HG03066 (cell line): Measurements from ENCODE around the gene SALL4.
"Not testable (repeated sequence)": the region's sequence is repeated elsewhere in the genome, so short reads cannot be mapped to it uniquely, and the experiment has no call there.

ENCODE experiments used
- ATAC-seq: cut with Tn5 transposase; IDR thresholded peaks from one replicate; pipeline ENCODE4 v1.9.1; 2021; ENCODE audit warnings: low read depth; ENCODE audit not compliant: unreplicated experiment

SALL4 gene

GRCh38 chr20:51767867-51768758 is 34.2 kb downstream of the SALL4 start, which contains the start of gene ATP9A:
TSS of gene ATP9A (minus strand) at chr20:51768390. CDS start at chr20:51768369, 21 bp downstream.
- no peak for ATAC-seq

DNA sequence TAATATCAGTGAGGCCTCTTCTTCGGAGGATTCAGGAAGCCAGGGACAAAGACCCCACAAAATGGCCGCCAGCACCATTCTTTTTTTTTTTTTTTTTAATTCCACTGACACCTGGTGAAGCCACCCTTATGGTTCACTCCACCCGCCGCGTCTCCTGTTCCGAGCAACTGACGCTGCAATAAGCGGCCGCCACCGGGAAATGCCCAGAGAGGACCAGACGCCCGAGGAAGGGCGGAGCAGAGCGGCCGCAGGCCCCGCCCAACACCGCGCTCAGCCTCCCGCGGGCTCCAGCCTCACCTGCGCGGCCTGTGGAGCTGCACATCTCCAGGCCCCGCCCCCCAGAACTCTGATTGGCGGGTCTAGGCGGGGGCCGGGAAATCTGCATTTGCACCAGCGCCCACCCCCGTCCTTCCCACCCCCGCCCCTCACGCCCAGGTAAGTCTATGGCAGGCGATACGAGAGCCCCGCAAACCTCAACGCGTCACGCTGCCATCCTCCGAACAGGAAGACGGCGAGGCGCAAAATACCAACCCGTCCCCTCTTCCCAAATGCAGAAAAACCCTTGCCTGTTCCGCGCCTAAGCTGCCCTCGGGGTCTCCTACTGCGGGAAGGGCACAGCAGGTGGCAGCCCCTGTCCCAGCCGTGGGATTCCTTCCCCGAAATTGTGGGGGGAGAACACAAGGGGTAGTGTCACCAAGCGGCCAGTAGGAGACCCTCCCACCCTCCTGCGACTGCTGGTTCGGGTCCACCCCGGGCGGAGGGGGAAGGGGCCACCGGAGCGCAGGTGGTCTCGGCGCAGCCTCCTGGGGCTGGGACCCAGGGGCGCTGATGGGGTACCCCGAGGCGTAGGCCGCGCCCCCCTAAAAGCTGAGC is 35.1 kb downstream of the SALL4 start:
- no peak for ATAC-seq

DNA sequence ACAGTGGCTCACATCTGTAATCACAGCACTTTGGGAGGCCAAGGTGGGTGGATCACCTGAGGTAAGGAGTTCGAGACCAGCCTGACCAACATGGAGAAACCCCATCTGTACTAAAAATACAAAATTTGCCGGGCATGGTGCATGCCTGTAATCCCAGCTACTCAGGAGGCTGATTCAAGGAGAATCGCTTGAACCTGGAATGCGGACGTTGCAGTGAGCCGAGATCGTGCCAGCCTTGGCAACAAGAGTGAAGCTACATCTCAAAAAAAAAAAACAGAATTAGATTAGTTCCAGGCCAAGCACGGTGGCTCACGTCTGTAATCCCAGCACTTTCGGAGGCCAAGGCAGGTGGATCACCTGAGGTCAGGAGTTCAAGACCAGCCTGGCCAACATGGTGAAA is 36.9 kb downstream of the SALL4 start:
- not testable (repeated sequence) for ATAC-seq

- no peak for ATAC-seq
Observed at GRCh38 chr20:51763965-51764602, 38.2 kb downstream of the SALL4 start.

DNA sequence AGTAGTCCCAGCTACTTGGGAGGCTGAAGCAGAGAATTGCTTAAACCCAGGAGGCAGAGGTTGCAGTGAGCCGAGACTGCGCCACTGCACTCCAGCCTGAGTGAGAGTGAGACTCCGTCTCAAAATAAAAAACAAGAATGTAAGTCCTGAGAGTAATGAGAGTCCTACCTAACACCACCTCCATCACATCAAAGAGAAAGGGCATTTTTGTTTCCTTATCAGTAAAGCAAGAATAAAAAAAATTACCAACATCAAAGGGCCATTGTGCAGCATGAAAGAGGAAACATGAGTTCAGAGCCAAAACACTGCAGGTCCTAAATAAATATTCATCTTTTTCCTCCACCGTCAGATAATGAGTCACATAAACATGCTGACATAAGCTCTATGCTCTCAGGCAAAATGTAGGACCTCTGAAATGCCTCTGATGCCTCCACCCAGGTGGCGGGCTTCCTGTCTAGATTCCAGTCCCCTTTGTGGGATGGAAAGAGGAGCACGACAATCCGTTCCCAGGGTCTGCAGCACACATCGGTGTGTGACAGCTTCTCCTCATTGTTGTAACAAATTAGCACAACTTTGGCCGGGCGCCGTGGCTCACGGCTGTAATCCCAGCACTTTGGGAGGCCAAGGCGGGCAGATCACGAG is 41.3 kb downstream of the SALL4 start:
- no peak for ATAC-seq

DNA sequence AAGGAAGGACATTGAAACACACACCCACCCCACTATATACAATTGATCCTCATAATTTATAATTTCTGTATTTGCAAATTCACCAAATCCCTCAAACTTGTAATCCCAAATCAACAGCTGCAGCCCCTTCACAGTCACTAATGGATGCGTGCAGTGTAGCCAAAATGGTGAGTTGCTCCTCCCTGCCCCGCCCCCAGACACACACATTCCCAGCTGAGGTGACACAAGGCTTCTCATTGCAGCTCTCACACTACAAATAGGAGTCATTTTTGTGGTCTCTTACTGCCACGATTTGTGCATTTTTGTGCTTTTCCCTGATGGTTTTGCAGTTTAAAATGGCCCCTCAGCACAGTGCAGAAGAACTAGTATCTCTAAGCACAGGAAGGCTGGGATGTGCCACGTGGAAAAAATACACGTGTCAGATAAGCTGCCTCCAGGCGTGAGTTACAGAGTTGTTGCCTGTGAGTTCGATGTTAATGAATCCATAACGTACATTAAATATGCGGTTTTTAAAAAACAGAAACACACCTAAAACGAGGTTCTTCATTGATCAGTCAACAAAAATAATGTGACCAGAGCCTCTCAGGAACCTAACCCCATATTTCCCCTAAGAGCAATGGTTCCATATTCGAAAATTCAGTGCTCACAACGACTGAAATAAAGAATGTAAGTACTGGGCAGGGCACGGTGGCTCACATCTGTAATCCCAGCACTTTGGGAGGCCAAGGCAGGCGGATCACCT is 42.4 kb downstream of the SALL4 start:
- no peak for ATAC-seq

DNA sequence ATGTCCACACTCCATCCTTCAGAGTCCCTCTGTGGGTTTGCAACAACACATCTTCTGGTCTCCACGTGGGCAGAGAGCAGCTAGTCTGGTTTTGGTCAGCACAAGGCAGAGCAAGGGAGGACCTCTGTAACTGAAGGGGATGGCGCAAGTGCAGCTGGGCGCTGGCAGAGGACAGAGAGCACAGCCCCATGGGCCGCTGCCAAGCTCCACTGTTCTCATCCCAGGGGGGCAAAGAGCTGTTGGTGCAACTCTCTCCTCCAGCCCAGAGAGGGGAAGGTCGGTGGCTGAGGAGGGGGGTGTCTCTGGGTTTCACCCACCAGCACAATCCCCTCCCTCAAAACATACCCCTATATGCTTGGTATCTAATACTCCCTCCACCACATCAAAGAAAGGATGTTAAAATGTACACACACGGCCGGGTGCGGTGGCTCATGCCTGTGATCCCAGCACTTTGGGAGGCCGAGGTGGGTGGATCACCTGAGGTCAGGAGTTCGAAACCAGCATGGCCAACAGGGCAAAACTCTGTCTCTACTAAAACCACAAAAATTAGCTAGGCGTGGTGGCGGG is 43.3 kb downstream of the SALL4 start:
- ATAC-seq: no peak

DNA sequence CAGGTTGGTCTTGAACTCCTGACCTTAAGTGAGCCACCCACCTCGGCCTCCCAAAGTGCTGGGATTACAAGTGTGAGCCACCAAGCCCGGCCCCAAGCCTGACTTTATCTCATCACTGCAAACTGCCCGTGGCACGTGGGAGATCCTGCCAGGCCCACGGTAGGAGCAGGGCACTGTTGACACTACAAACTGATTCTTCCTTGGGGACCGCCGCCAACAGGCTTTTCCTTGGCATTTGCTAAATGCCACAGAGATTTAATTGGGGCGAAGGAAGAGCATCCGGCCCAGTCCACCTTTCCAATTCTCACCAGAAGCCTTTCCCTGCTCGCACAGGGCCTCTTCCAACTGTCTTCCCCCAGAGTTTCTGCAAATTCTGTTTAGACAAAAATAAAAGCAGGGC is 45.1 kb downstream of the SALL4 start:
- ATAC-seq: no peak

DNA sequence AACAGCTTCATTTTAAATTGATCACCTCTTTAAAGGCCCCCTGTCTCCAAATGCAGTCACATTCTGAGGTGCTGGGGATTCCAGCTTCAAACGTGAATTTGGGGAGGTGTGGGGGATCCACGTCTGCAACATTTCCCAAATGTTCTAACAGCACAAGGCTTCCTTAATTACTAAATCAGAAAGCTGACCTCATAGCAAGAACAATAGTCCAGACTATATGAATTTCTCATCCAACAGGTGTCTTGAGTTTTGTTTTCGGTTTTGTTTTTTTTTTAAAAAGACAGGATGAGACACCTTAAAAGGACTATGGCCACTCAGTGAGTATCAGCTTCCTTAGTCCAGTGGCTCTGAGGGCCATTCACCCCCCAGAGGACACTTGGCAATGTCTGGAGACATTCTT is 45.7 kb downstream of the SALL4 start:
- ATAC-seq: no peak

DNA sequence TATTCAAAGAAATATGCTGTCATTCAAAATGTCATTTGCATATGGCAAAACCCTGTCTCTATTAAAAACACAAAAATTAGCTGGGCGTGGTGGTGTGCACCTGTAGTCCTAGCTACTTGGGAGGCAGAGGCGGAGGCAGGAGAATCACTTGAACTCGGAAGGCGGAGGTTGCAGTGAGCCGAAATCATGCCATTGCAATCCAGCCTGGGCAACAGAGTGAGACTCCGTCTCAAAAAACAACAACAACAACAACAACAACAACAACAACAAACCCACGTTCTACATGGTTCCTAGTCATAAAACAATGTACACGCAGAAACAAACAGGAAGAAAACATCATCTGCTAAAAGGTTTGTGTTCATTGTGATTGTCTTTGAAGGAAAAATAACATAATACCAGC is 49.1 kb downstream of the SALL4 start:
- ATAC-seq: not testable (repeated sequence)

DNA sequence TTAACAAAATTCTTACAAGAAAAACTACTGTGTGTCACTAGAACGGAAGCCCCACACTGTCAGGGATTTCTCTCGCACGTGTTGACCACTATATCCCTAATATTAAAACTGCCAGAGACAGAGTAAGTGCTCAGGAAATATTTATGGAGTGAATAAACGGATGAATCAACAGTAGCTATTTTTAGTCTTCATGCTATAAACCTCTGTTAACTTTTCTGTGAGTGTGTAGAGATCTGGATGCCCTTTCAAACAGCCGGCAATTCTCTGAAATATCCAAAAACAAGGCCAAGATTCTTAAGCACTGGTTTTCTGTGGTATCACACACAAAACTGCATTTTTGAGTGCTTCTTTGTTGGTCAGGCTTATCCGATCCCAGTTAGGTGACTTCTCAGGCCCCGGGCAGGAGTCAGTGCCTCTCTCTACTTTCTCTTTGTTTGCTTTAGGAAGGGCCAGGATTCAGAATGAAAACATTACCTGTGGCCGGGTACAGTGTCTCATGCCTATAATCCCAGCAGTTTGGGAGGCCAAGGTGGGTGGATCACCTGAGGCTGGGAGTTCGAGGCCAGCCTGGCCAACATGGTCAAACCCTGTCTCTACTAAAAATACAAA is 49.9 kb downstream of the SALL4 start:
- no peak for ATAC-seq

DNA sequence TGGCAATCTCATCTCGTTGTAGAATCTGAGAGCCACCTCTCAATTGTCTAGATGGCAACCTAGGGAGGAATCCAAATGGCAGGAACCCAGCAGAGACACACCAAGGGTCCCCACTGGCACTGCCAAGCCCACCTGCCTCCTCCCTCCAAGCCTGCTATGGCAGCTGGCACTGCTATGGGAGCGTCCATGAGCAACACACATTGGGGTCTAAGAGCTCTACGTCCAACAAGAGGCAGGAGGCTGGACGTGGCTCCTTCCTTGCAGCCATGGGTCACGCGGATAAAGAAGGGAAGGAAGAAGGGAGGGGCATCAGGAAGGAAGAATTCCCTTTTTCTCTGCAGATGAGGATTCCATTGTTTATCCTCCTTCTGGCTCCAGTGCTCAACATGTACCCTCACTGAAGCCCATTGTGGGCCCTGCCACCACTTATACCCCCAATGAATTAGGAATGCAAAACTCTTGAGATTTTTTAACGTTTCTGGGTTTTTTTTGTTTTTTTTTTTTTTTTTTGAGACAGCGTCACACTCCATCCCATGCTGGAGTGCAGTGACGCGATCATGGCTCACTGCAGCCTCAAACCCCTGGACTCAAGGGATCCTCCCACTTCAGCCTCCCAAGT is 51.4 kb downstream of the SALL4 start:
- ATAC-seq: no peak

DNA sequence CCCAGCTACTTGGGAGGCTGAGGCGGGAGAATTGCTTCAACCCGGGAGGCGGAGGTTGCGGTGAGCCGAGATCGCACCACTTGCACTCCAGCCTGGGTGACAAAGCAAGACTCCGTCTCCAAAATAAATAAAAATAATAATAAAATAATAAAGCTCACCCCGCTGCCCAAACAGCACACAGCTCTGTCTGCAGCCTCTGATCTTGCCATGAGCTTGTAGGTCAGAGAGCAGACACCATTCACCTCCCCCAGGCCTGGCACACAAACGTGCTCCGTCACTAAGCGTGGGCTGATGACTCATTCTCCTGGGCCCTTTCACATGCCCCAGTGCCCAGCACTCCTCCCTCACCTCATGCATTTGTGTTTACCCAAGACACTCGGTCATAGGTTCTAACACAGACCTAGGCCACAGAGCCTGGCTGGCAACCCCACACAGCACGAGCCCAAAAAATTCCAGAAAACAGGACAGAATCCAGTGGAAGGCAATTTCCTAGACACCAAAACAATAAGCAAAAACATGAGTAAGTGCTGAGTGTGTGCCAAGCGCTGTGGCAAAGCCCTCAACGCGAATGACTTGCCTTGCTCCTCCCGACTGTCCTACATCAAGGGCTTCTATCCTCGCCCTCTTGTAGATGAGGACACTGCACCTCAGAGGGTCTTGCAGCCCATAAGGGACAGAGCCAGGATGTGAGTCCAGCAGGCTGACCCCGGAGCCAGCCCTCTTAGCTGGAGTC is 52.1 kb downstream of the SALL4 start:
- ATAC-seq: no peak

DNA sequence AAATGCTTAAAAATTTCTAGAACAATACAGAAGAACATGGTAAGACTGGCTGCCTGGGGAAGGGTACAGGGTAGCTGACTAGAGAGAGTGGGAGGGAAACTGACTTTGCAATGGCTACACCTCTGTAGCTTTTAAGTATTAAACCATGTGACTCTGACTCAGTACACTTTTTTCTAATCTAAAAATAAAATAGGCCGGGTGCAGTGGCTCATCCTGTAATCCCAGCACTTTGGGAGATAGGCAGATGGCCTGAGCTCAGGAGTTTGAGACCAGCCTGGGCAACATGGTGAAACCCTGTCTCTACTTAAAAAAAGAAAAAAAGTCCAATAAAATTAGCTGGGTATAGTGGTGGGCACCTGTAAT is 52.7 kb downstream of the SALL4 start:
- ATAC-seq: no peak

- no peak for ATAC-seq
Observed at GRCh38 chr20:51747182-51747911, 55.0 kb downstream of the SALL4 start.

DNA sequence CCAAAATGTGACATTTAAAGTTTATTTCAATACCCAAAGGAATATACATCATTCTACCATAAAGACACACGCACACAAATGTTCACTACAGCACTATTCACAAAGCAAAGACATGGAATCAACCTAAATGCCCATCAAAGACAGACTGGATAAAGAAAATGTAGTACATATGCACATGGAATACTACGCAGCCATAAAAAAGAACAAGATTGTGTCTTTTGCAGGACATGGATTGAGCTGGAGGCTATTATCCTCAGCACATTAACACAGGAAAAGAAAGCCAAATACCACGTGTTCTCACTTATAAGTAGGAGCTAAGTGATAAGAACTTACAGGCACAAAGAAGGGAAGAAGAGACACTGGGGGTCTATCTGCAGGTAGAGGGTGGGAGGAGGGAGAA is 56.5 kb downstream of the SALL4 start:
- ATAC-seq: no peak

GRCh38 chr20:51740838-51741237 is 61.5 kb downstream of the SALL4 start:
- ATAC-seq: no peak
